OCI-LY7 (cell line): ENCODE measurements around the gene SSPN.

Source experiments
- CTCF ChIP-seq: fragments of 200-600 bp; sonication (generic); conservative IDR thresholded peaks from 2 replicates; pipeline ENCODE4 v1.5.1; 2014; ENCODE audit warnings: mild to moderate bottlenecking, antibody characterized with exemption, low read length, moderate library complexity, mixed read lengths
- EZH2phosphoT487 ChIP-seq: fragments of 200-600 bp; sonication (generic); IDR thresholded peaks from 2 replicates; pipeline ENCODE4 v1.6.1; 2018; ENCODE audit warnings: low read depth, borderline replicate concordance, mild to moderate bottlenecking, mixed run types, antibody characterized with exemption, low read length, moderate library complexity, mixed read lengths

DNA sequence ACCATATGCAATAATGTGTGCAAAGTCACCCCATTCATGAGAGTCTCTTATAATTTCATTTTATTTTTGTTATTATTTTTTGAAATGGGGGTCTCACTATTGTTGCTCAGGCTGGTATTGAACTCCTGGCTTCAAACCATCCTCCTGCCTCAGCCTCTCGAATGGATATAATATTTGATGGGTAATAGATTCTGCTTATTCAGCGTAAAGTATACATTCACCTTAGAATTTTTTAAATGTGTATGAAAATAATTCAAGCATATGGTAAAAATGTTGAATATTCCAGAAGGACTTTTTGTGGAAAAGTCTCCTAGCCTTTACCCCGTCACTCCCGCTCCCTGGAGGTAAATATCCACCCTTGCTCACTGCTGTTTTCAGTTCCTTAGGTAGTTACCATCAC is 23.4 kb upstream of the SSPN start:
- no peak for TF ChIP-seq CTCF
- TF ChIP-seq EZH2phosphoT487: no peak
